ENCODE data around the gene FAM135A.
"Not testable (repeated sequence)": the region's sequence is repeated elsewhere in the genome, so short reads cannot be mapped to it uniquely, and the experiment has no call there.

Gene FAM135A

DNA sequence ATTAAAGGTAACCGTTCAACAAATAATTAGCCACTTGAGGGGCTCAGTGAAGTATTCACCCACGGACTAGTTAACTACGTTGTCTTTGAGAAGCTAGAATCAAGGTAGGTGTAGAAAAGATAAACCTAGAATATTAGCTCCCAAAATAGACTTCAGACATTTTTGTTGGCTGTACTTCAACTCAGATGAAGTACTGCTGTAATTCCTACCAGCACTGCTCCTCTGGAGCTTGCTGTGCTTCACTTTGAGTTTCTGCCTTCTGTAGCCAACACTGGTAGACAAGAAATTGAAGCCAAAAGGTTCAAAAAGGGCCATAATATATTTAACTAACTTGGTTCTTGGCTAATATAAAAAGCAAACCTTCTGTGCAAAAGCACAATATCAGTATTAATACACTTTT, 134.6 kb downstream of the FAM135A start:
- no peak for DNase-seq (ENCODE audit: low spot score)
- TF ChIP-seq, protein P1, sequence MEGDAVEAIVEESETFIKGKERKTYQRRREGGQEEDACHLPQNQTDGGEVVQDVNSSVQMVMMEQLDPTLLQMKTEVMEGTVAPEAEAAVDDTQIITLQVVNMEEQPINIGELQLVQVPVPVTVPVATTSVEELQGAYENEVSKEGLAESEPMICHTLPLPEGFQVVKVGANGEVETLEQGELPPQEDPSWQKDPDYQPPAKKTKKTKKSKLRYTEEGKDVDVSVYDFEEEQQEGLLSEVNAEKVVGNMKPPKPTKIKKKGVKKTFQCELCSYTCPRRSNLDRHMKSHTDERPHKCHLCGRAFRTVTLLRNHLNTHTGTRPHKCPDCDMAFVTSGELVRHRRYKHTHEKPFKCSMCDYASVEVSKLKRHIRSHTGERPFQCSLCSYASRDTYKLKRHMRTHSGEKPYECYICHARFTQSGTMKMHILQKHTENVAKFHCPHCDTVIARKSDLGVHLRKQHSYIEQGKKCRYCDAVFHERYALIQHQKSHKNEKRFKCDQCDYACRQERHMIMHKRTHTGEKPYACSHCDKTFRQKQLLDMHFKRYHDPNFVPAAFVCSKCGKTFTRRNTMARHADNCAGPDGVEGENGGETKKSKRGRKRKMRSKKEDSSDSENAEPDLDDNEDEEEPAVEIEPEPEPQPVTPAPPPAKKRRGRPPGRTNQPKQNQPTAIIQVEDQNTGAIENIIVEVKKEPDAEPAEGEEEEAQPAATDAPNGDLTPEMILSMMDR (IDR thresholded peaks at IDR 0.05; ENCODE audit: extremely low read depth, missing control alignments): no peak

DNA sequence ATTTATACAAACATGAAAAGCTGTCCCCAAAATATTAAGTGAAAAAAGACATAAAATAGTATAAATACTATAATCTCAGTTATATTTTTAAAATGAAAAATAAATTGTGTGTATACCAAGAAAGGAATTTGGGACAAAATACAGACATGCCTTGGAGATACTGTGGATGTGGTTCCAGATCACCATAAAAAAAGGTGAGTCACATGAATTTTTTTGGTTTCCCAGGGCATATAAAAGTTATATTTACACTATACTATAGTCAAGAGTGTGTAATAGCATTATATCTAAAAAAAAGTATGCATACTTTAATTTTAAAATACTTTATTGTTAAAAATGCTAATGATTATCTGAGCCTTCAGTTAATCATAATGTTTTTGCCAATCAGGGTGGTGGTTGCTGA, 136.0 kb downstream of the FAM135A start:
- TF ChIP-seq, protein P1 (IDR thresholded peaks at IDR 0.05; ENCODE audit: extremely low read depth, missing control alignments): no peak
- DNase-seq (ENCODE audit: low spot score): no peak

DNA sequence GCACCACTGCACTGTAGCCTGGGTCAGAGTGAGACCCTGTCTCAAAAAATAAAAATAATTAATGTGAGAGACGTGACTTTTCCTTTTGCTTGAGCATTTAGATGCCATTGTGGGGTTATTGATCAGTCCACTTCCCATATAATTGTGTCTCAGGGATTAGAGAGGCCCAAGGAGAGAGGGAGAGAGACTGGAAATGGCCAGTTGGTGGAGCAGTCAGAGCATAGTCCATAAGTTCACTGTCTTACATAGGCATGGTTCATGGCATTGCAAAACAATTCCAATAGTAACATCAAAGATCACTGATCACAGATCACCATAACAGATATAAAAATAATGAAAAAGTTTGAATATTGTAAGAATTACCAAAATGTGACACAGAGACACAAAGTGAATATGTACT, 138.3 kb downstream of the FAM135A start:
- TF ChIP-seq, protein P1 (IDR thresholded peaks at IDR 0.05; ENCODE audit: extremely low read depth, missing control alignments): no peak
- no peak for DNase-seq (ENCODE audit: low spot score)

DNA sequence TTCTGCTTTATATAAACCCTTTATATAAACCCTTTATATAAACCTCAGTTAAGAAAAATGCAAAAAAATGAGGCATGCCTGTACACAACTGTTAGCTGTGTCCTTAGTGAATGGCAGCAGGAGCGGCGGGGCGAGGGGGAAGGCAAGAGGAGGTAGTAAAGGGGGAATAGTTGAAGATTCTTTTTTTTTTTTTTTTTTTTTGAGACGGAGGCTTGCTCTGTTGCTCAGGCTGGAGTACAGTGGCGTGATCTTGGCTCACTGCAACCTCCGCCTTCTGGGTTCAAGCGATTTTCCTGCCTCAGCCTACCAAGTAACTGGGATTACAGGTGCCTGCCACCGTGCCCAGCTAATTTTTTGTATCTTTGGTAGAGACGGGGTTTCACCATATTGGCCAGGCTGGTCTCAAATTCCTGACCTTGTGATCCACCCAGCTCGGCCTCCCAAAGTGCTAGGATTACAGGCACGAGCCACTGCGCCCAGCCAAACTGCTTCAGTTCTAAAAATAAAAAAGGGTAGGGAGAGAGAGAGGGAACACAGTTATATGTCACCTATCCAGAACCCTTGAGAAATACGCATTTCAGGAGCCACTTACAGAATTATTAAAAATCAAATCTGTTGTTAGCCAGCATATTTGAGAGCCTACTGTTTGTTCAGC, 139.1 kb downstream of the FAM135A start:
- not testable (repeated sequence) for DNase-seq (ENCODE audit: low spot score)

DNA sequence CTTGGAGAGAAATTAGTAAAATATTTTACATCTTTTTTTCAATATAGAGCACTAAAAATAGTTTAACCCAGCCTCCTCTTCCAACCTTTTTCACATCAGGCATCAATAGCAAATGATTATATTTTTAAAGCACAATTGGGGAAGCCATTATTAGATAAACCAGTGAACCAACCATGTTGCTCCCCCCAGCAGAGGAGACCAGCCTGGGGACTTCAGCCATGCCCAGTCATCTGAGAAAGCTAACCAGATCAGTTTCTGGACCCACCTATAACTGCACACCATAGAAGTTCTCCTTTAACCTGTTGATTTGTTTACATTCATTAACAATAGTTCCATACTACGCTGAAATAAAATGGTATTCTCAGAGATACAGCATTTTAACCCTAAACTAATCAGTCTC, 139.7 kb downstream of the FAM135A start:
- TF ChIP-seq, protein P1 (IDR thresholded peaks at IDR 0.05; ENCODE audit: extremely low read depth, missing control alignments): no peak
- no peak for DNase-seq (ENCODE audit: low spot score)

DNA sequence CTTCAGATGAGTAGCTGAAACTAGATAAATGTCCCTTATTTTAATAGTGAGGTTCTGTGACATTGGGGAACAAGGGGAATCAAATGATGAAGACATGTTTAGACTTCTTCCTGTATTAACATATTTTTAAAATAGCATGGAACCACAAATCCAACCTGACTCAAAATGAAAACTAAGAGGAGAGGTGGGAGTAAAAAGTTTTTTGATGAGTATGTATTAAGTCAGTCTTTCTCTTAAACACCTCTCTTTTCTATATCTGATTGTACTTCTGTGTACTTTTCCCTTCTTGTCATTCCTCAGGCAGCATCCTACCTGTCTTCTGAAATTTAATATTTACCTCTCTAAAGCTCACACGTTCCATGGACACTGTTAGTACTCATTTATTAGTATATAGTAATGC, 144.7 kb downstream of the FAM135A start:
- TF ChIP-seq, protein P1 (IDR thresholded peaks at IDR 0.05; ENCODE audit: extremely low read depth, missing control alignments): no peak
- DNase-seq (ENCODE audit: low spot score): no peak

DNA sequence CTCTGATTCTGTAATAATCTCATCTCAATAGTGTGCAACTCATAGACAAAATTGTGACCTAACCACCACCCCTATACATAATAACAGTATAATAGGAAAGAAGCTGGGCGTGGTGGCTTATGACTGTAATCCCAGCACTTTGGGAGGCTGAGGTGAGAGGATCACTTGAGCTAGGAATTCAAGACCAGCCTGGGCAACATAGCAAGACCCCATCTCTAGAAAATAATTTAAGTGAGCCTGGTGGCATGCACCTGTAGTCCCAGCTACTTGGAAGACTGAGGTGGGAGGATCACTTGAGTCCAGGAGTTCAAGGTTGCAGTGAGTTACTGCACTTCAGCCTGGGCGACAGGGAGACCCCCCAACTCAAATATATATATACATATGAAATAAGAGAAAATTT, 149.1 kb downstream of the FAM135A start:
- not testable (repeated sequence) for DNase-seq (ENCODE audit: low spot score)

DNA sequence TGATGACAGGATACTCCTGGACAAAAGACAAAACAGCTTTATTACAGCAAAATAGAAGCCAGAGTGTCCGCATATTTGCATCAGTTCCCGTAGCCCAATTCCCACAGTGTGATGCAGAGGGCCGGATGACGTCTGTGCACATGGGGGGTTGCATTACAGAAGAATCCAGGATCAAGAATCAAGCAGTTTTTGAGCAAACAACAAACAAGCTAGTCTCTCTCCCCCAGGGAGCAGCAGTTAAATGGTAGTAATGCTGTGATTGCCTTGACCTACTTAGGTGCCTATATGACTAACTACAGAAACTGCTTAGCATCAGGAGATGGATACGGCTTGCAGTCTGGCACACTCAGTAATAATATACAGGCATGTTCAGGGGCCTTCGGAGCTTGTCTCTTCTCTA, 150.2 kb downstream of the FAM135A start:
- TF ChIP-seq, protein P1 (IDR thresholded peaks at IDR 0.05; ENCODE audit: extremely low read depth, missing control alignments): no peak
- no peak for DNase-seq (ENCODE audit: low spot score)
